ENCODE measurements around the gene IFI27.

DNA sequence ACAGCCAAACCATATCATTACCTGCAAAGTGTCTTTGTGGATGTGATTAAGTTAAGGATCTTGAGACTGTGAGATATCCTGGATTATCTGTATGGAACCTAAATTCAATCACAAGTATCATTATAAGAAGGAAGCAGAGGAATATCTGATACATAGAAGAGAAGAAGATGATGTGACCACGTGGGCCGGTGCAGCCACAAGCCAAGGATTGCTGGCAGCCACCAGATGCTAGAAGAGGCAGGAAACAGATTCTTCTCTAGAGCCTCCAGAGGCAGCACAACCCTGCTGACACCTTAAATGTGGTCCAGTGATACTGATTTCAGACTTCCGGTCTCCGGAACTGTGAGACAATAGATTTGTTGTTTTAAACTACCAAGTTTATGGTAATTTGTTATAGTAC is 24.9 kb downstream of the IFI27 start:
- TF ChIP-seq, protein P1, sequence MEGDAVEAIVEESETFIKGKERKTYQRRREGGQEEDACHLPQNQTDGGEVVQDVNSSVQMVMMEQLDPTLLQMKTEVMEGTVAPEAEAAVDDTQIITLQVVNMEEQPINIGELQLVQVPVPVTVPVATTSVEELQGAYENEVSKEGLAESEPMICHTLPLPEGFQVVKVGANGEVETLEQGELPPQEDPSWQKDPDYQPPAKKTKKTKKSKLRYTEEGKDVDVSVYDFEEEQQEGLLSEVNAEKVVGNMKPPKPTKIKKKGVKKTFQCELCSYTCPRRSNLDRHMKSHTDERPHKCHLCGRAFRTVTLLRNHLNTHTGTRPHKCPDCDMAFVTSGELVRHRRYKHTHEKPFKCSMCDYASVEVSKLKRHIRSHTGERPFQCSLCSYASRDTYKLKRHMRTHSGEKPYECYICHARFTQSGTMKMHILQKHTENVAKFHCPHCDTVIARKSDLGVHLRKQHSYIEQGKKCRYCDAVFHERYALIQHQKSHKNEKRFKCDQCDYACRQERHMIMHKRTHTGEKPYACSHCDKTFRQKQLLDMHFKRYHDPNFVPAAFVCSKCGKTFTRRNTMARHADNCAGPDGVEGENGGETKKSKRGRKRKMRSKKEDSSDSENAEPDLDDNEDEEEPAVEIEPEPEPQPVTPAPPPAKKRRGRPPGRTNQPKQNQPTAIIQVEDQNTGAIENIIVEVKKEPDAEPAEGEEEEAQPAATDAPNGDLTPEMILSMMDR (IDR thresholded peaks at IDR 0.05; ENCODE audit: low read depth, low read length), result no peak
- TF ChIP-seq POLR2A (IDR thresholded peaks at IDR 0.05; ENCODE audit: extremely low read depth, insufficient read length), result no peak
- TF ChIP-seq, protein P2, sequence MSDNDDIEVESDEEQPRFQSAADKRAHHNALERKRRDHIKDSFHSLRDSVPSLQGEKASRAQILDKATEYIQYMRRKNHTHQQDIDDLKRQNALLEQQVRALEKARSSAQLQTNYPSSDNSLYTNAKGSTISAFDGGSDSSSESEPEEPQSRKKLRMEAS (IDR thresholded peaks at IDR 0.05; ENCODE audit: low read depth, low read length), result no peak
